Activated CD4-positive, alpha-beta T cell treated with anti-CD3 and anti-CD28 coated beads for 48 hours (primary cell): Measurements from ENCODE around the gene FAM78B.

Source experiments
- DNase-seq: peaks from one replicate; pipeline ENCODE4 v3.0.0-alpha.2; 2020

Gene FAM78B

DNA sequence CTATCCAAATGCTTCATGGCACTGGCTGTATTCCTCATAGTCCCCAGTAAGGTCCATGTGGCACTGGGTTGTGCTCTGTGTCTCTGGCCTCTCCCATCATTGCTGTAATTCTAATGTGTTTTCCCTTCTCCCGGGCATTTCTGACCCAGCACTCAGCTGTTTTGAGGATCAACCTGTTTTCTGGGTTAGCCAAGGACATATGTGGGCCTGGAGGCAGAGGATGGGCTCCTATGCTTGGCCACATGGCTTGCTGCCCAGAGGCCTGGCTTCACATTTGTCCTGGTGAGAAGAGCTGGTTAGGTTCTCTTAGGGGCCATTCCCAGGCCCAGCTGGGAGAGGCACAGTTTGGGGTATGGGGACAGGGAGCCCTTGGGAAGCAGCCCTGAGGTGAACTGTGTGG lies 103.1 kb downstream of the FAM78B start:
- no peak for DNase-seq

DNA sequence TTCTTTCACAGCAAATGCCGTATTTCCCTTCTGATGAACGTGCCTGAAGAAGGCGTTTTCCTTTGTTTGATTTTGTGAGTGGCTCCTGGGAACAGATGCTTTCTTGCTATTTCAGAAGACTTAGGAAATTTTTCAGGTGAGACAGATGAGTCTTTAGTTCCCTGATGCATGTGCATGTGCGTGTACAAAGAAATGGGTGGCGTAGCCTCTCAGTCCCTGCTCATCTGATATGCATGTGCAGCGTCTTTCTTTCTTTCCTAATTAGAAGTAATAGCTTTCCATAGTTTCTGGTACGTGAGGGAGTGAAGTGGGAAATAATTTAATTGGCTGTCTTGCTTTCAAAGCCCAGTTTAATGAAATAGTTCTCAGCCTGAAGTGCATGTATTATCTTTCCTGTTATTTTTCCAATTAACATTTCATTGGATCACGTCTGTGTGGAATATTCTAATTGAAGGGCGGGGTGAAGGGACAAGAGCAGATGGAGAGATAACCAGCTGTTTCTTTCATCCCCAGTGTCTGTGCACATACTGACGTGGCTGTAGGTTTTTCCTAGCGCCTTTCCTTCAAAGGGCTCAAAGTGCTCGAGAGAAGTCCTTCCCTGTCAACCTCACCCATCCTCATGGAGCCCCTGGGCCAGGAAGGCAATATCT lies 104.3 kb downstream of the FAM78B start:
- DNase-seq = no peak

DNA sequence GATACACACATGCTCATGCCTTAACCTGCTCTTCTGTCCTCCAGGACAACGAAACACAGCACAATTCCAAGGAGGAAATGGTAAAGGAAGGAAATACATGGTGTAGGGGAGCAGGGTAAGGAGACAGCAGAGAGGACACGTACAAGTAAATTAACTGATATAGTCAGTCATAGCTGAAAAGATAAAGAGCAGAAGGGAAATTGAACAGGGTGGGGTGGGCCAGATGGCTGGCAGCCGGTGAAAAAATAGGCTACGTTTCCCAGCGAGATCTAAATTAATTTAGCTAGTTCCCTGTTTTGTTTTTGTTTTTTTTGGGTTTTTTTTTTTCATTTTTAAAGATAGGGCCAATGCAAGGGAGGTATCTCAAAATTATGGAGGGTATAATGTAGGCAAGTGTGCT lies 109.2 kb downstream of the FAM78B start:
- no peak for DNase-seq

DNA sequence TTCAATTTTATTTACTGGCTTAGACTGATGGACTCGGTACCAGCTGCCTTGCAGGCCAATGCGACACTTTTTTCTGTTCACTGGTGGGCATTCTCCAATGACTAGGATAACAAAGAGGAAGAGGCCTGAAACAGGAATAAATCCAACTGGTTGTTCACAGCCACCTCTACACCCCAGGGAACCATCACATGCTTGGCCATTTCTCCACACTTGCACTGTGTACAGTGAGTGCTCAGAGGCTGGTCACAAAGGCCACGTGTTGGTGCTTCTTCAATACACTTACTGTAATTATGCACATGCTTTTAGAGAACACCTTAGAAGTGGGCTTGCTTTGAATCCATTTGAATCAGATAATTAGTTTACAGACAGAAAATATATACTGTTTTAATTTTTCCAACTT lies 113.4 kb downstream of the FAM78B start:
- no peak for DNase-seq

DNA sequence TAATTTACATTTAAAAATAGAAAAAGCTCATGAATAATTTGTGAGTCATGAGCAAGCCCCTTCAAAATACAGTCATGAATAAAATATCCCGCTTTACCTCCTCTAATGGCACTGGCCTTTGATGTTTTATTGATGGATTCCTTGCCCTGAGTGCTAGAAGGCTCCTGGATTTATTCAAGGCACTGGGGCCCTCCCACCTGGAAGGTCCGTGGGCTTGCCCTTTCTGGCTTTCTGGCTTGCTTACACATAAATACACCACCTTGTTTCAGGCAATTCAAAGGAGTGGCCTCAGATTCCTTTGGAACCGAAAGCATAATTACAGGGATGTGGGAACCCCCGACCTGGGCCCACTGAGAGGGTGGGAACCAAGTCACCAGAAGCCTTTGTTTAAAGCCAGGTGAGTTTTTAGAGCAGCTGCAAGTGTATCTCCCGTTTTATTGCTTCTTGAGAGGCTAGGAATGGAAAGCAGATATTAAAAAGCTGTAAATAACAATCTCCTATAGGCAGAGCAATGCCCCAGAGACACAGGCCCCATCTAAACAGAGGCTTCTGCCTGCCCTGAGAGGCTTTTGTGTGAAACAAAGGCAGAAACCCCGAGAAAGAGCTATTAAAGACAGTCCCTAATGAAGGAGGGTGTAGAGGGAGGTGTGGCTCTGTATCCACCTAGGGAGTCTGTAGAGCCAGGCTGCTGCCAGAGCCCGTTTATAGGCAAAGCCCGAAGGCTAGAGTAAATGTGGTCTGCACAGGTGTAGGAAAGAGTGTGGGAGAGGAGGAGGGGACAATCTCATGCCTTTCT lies 126.4 kb downstream of the FAM78B start:
- no peak for DNase-seq

DNA sequence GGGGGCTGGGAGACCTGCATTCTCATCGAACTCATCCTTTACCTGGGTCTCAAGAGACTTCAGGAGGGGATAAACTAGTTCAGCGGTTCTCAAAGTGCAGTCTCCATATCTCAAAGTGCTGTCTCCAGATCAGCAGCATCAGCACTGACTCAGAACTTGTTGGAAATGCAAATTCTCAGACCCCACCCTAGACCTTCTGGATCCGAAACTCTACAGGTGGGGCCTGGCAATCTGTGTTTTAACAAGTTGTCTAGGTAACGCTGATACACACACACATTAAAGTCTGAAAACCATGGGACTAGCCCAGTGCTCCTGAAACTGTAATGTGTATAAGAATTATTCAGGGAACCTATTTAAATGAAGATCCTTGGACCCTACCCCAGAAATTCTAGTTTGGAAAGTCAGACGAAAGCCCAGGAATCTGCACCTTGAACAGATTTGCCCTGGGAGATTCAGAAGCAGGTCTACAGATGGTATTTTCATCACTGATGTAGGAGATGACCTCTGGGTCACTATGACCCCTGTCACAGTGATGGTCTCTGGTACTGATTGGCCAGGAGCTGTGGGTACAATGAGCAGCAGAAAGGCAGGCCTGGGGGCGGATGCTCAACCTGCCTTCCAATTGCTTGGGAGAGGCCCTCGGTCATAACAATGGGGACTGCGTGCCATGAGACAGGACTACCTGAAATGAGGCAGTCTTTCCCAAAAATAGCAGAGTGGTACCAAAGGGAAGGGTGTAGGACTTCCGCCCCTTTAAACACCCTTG lies 127.2 kb downstream of the FAM78B start:
- DNase-seq = no peak

DNA sequence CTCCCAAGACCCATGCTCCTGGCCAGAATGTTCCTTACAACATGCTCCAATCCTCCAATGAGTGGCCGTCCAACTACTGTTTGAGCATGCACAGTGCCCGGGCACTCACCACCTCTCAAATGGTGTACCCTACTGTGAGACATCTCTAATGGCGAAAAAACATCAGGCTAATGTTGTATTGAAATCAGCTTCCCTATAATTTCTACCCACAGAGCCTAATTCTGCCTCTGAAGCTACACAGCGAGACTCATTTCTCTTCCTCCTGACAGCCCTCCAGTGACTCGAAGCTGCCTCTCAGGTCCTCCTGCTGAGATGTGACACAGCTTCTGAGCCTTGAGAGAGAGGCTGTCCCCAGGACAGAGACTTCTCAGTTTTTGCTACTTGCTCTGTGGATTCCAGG lies 130.7 kb downstream of the FAM78B start:
- no peak for DNase-seq

DNA sequence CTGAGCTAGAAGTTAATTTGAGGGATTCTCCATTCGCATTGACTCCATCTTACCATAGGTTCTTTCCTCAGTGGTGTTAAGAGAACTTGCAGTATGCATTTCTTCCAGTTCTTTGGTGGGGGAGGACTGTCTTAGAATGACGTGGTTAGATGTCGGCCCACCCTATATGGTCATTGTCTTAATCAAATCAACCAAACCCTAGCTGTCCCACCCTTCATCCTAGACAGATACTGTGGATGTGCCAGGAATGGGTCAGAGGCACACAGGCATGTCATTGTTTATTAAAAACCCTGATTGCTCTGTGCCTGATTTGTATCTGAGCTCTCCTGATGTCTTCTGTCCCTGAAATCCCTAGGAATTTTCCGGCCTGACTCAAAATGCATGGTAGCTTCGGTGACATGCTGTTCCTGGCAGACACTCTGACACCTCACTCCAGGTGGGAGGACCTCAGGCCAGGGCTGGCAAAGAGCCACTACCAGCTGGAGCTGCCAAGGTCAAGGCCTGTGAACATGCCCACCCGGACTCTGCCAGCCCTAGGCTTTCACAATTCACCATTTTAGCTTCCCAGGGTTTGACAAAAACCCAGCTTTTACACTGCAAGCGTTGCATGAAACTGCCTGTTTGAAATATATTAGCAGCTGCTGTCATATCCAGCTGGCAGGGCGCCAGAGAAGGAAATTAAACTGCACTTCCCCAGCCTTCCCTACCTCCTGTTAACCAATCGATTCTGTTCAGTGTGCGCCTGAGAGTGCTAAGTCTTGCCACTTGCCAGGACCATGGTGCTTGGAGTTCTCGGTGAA lies 134.0 kb downstream of the FAM78B start:
- DNase-seq = no peak

DNA sequence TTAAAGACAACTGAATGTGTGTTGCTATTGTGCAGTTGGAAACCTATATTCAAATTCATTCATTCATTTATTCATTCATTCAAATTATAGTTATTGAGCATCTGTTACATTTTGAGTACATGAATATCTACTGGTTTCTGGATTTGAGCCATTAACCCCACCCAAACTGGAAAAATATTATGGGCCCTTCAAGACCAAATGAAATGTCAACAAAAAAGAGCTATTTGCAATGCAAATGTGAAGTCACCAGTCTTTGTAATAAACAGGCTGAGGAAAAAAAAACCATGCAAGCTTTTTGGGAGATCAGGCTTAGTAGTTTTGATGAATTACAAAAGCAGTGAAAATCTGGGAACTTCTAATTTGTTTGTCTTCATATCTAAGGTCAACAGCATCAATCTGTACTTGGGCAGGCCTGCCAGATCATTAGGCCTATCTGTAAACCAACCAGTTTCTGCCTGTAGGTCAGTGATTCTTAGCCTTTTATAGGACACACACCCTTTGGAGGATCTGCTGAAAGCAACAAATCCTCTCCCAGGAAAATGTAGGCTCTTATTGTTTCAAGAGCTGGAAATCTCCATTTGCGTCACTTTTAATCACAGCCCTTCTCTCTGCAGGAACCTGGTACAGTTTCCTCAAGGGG lies 134.7 kb downstream of the FAM78B start:
- no peak for DNase-seq

DNA sequence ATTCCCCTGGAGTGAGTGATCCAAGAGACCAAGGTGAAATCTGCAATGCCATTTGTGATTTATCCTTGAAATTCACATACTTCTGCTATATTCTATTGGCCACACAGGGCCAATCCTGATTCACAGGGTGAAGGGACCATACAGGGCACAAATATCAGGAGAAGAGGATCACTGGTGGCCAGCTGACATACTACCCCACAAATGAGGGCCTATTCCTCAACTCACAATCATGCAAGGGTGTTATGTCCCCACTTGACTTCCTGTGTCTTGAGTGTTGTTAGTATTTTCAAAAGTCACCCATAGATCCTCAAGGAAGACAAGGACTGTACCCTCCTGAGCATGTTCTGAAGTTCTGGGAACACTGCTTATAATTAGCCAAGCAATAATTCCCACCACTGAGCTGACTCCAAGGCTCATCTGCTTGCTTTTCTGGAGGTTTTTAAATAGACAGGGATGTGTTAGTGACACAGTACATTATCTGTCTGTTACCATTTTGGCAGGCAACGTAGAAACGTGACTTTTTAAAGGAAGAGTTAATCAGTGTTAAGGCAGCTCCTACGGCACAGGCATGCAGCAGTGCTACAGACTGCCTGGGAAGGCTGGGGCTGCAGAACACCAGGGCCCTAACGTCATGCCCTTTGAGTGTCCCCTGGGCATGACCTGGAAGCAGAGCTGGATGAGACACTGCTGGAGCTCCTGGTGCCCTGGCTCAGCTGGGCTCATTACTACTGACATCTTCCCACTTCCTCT lies 137.4 kb downstream of the FAM78B start:
- DNase-seq = no peak

DNA sequence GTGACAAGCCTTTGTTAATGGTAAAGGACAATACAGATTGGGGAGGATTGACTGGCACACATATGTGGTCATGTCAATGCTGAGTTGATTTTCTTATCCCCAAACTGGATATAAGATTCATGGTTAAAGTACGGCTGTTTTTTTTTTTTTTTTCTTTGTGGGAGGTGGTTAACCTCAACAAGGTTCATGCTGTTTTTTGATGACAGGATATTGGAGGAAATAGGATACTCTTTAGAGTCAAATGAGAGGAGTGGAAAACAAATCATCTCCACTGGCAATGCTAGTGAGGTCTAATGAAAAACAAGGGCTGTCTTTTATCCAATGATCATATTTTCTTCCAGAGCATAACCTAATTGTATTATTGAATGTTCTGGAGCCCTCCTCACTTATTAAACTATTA lies 140.2 kb downstream of the FAM78B start:
- no peak for DNase-seq

DNA sequence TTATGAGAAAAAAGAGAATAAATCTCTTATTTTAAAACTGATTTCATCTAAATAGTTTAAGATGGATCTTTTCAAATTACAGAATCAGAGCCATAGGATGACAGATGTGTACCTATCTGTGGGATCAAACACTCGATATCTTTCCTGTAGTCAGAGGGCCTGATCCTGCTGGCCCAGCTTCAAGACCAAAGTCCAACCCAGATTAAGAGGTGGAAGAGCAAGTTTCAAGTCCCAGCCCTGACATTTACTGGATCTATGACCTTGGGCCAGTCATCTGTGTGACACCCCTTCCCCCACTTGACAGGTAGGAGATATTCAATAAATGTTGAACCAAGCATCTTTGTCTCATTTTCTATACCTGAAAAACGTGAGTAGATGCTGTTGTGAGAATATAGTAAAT lies 140.7 kb downstream of the FAM78B start:
- DNase-seq = no peak

DNA sequence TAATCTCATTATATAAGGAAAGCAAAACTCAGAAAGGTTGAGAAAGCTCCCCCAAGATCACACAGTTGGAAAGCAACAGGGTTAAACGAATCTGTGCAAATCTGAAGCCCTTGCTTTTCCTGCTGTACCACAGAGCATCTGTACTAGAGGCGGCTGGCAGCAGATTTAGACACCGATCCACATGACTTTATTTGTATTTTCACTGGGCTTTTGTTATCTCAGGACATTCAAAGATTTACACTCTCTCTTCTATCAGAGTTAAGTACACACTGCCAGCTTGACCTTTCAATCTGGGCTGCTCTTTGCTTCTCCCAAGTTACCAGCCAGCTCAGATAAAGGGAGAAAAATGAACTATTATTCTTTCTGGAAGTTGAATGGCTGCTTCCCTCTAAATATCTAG lies 146.6 kb downstream of the FAM78B start:
- DNase-seq = no peak
